ENCODE measurements around the gene TPH2.

Gene TPH2

GRCh38 chr12:71981149-71981548, 42.5 kb downstream of the TPH2 start:
- 90 to 97% methylated on average over 1 of the region's 1 CpG for WGBS, 2 experiments
- H3K36me3 ChIP-seq (ENCODE audit: control insufficient read depth, insufficient read depth, low read length), result no peaks in the 10 kb centered on the region
- no peaks in the 10 kb centered on the region for H3K9me3 ChIP-seq (ENCODE audit: control insufficient read depth, low read length)

GRCh38 chr12:71994715-71995114, 56.1 kb downstream of the TPH2 start:
- Histone ChIP-seq H3K27ac (ENCODE audit: insufficient read depth, low read depth, low read length, poor library complexity, severe bottlenecking) (no peak overlapping the region), H3K36me3 (ENCODE audit: control insufficient read depth, insufficient read depth, low read length) (no peaks in the 10 kb centered on the region), H3K9me3 (ENCODE audit: control insufficient read depth, low read length) (no peaks in the 10 kb centered on the region), H3K4me1 (ENCODE audit: control insufficient read depth, insufficient read depth, low read length) (no peaks in the 10 kb centered on the region), H3K4me3 (ENCODE audit: insufficient read depth, low read depth, low read length) (no peak overlapping the region), H3K27me3 (ENCODE audit: control insufficient read depth, insufficient read depth, low read length, poor library complexity, severe bottlenecking) (no peaks in the 10 kb centered on the region)
- 100% methylated on average over 1 to 2 of the region's 2 CpGs for WGBS, 2 experiments

More at GRCh38 chr12:71981149-71981548, 42.5 kb downstream of the TPH2 start:
- Histone ChIP-seq H3K27ac (ENCODE audit: insufficient read depth, low read depth, low read length, poor library complexity, severe bottlenecking) (no peak overlapping the region), H3K4me3 (ENCODE audit: insufficient read depth, low read depth, low read length) (no peak overlapping the region), H3K4me1 (ENCODE audit: control insufficient read depth, insufficient read depth, low read length) (no peaks in the 10 kb centered on the region), H3K27me3 (ENCODE audit: control insufficient read depth, insufficient read depth, low read length, poor library complexity, severe bottlenecking) (no peaks in the 10 kb centered on the region)

DNA sequence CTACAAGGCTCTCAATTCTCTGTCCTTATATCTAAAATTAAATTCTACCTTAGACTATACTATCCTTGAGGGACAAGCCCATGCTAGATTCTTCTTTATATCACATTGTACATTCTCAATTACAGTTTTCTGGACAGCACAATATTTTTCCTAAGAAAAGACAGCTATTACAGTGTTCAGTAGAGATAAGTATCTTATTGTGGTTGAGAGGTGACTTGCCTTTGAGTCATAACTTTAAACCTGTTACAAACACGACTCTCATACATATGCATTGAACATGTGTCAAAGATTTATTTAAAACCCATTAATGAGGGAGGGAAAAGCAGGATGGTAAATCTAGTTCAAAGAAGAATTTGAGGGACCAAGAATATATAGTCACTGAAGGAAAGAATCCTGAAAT, 61.1 kb downstream of the TPH2 start:
- H3K27me3 ChIP-seq (ENCODE audit: control insufficient read depth, insufficient read depth, low read length, poor library complexity, severe bottlenecking), result no peaks in the 10 kb centered on the region
- no CpG with 5 or more reads among the region's 1 CpG for WGBS, 2 experiments

DNA sequence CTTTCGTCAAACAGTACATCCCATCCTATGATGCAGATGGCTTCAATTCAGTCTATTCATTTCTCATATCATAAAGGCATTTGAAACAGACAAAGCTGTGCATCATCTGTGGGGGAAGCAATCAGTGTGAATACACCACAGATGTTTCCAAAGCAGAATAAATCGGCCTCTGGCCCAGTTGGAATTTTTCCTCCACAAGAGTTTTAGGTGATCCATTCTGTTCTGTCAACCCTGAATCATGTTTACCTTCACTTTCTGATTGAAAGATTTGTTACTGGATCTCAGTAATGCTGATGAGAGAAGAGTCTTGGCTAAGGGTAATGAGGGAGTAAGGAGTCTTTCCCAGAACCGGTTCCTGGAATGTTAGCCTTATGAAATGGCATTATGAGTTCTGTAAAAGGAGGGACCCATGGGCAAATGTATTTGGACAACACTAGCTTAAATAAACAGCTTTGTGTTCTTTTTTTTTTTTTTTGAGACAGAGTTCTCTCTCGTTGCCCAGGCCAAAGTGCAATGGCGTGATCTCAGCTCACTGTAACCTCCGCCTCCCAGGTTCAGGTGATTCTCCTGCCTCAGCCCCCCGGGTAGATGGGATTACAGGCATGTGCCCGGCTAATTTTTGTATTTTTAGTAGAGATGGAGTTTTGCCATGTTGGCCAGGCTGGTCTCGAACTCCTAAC, 62.5 kb downstream of the TPH2 start:
- 94 to 97% methylated on average over 9 of the region's 9 CpGs for WGBS, 2 experiments
- Histone ChIP-seq H3K27me3 (ENCODE audit: control insufficient read depth, insufficient read depth, low read length, poor library complexity, severe bottlenecking) (no peaks in the 10 kb centered on the region), H3K9me3 (ENCODE audit: control insufficient read depth, low read length) (no peaks in the 10 kb centered on the region), H3K4me1 (ENCODE audit: control insufficient read depth, insufficient read depth, low read length) (no peaks in the 10 kb centered on the region), H3K27ac (ENCODE audit: insufficient read depth, low read depth, low read length, poor library complexity, severe bottlenecking) (no peak overlapping the region), H3K4me3 (ENCODE audit: insufficient read depth, low read depth, low read length) (no peak overlapping the region), H3K36me3 (ENCODE audit: control insufficient read depth, insufficient read depth, low read length) (no peaks in the 10 kb centered on the region)

More for the DNA sequence above, 61.1 kb downstream of the TPH2 start:
- Histone ChIP-seq H3K9me3 (ENCODE audit: control insufficient read depth, low read length) (no peaks in the 10 kb centered on the region), H3K4me3 (ENCODE audit: insufficient read depth, low read depth, low read length) (no peak overlapping the region), H3K27ac (ENCODE audit: insufficient read depth, low read depth, low read length, poor library complexity, severe bottlenecking) (no peak overlapping the region), H3K4me1 (ENCODE audit: control insufficient read depth, insufficient read depth, low read length) (no peaks in the 10 kb centered on the region), H3K36me3 (ENCODE audit: control insufficient read depth, insufficient read depth, low read length) (no peaks in the 10 kb centered on the region)

- H3K4me1 ChIP-seq (ENCODE audit: control insufficient read depth, insufficient read depth, low read length), result no peaks in the 10 kb centered on the region
- no peak overlapping the region for H3K27ac ChIP-seq (ENCODE audit: insufficient read depth, low read depth, low read length, poor library complexity, severe bottlenecking)
- H3K36me3 ChIP-seq (ENCODE audit: control insufficient read depth, insufficient read depth, low read length), result no peaks in the 10 kb centered on the region
- no peaks in the 10 kb centered on the region for H3K27me3 ChIP-seq (ENCODE audit: control insufficient read depth, insufficient read depth, low read length, poor library complexity, severe bottlenecking)
- 86 to 96% methylated on average over 1 to 2 of the region's 2 CpGs for WGBS, 2 experiments
- H3K4me3 ChIP-seq (ENCODE audit: insufficient read depth, low read depth, low read length), result no peak overlapping the region
- H3K9me3 ChIP-seq (ENCODE audit: control insufficient read depth, low read length), result no peaks in the 10 kb centered on the region
Measured at GRCh38 chr12:72006766-72007165, 68.1 kb downstream of the TPH2 start.

DNA sequence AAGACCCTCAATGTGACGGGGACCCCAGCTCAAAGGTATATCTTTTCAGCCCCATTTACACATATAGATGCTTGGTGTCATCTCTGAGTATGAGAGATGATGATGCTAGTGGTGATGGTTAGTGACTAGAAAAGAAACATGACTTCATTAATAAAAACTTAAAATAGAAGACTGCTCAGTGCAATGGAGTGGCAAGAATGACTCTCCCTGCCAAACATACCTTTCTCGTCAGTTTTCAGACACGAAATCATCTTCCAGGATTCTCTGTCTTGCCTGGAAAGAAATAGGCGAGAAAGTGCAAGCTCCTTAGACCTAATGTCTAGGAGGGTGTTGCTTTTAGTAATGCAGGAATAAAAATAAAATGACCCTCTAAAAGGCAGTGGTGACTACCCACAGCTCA, 71.7 kb downstream of the TPH2 start:
- H3K27me3 ChIP-seq (ENCODE audit: control insufficient read depth, insufficient read depth, low read length, poor library complexity, severe bottlenecking), result no peaks in the 10 kb centered on the region
- no peaks in the 10 kb centered on the region for H3K36me3 ChIP-seq (ENCODE audit: control insufficient read depth, insufficient read depth, low read length)
- no peaks in the 10 kb centered on the region for H3K4me1 ChIP-seq (ENCODE audit: control insufficient read depth, insufficient read depth, low read length)
- 61 to 65% methylated on average over 3 of the region's 4 CpGs for WGBS, 2 experiments
- no peaks in the 10 kb centered on the region for H3K9me3 ChIP-seq (ENCODE audit: control insufficient read depth, low read length)
- H3K4me3 ChIP-seq (ENCODE audit: insufficient read depth, low read depth, low read length), result no peak overlapping the region
- no peak overlapping the region for H3K27ac ChIP-seq (ENCODE audit: insufficient read depth, low read depth, low read length, poor library complexity, severe bottlenecking)

DNA sequence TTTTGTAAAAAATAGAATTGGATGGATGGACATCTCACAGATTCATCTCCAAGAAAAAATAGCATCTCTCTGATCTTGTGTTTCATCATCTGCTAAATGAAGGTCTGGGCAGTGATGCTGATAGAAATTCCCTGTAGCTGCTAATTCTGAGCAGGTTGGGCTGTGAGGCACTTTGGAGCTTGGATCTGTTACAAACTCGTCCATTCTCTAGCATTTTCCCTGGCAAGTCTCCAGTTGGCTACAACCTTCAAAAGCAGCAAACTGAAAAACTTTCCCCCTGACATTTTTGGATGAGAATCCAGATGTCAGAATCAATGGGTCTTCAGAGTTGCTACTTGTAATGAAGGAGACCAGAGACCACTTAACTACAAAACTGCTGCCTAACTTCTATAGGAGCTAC, 72.7 kb downstream of the TPH2 start:
- Histone ChIP-seq H3K4me3 (ENCODE audit: insufficient read depth, low read depth, low read length) (no peak overlapping the region), H3K27ac (ENCODE audit: insufficient read depth, low read depth, low read length, poor library complexity, severe bottlenecking) (no peak overlapping the region), H3K27me3 (ENCODE audit: control insufficient read depth, insufficient read depth, low read length, poor library complexity, severe bottlenecking) (no peaks in the 10 kb centered on the region), H3K36me3 (ENCODE audit: control insufficient read depth, insufficient read depth, low read length) (no peaks in the 10 kb centered on the region), H3K9me3 (ENCODE audit: control insufficient read depth, low read length) (no peaks in the 10 kb centered on the region), H3K4me1 (ENCODE audit: control insufficient read depth, insufficient read depth, low read length) (no peaks in the 10 kb centered on the region)
- WGBS, 2 experiments, result 82 to 95% methylated on average over 1 of the region's 1 CpG

- WGBS, 2 experiments, result 70 to 72% methylated on average over 4 of the region's 4 CpGs
- no peak overlapping the region for H3K27ac ChIP-seq (ENCODE audit: insufficient read depth, low read depth, low read length, poor library complexity, severe bottlenecking)
- no peak overlapping the region for H3K4me3 ChIP-seq (ENCODE audit: insufficient read depth, low read depth, low read length)
- H3K4me1 ChIP-seq (ENCODE audit: control insufficient read depth, insufficient read depth, low read length), result no peaks in the 10 kb centered on the region
- H3K9me3 ChIP-seq (ENCODE audit: control insufficient read depth, low read length), result no peaks in the 10 kb centered on the region
- no peaks in the 10 kb centered on the region for H3K36me3 ChIP-seq (ENCODE audit: control insufficient read depth, insufficient read depth, low read length)
- H3K27me3 ChIP-seq (ENCODE audit: control insufficient read depth, insufficient read depth, low read length, poor library complexity, severe bottlenecking), result no peaks in the 10 kb centered on the region
Measured at GRCh38 chr12:72012874-72013273, 74.2 kb downstream of the TPH2 start.

- Histone ChIP-seq H3K9me3 (ENCODE audit: control insufficient read depth, low read length) (no peaks in the 10 kb centered on the region), H3K27ac (ENCODE audit: insufficient read depth, low read depth, low read length, poor library complexity, severe bottlenecking) (no peak overlapping the region), H3K27me3 (ENCODE audit: control insufficient read depth, insufficient read depth, low read length, poor library complexity, severe bottlenecking) (no peaks in the 10 kb centered on the region), H3K4me3 (ENCODE audit: insufficient read depth, low read depth, low read length) (no peak overlapping the region), H3K4me1 (ENCODE audit: control insufficient read depth, insufficient read depth, low read length) (no peaks in the 10 kb centered on the region), H3K36me3 (ENCODE audit: control insufficient read depth, insufficient read depth, low read length) (no peaks in the 10 kb centered on the region)
- WGBS, 2 experiments, result 100% methylated on average over 1 of the region's 1 CpG; no CpG with 5 or more reads in 1 of the 2 experiments
Measured at GRCh38 chr12:72015895-72016294, 77.2 kb downstream of the TPH2 start.

GRCh38 chr12:72017054-72017651, 78.5 kb downstream of the TPH2 start:
- H3K36me3 ChIP-seq (ENCODE audit: control insufficient read depth, insufficient read depth, low read length), result no peaks in the 10 kb centered on the region
- no peaks in the 10 kb centered on the region for H3K4me1 ChIP-seq (ENCODE audit: control insufficient read depth, insufficient read depth, low read length)
- no peak overlapping the region for H3K4me3 ChIP-seq (ENCODE audit: insufficient read depth, low read depth, low read length)
- H3K9me3 ChIP-seq (ENCODE audit: control insufficient read depth, low read length), result no peaks in the 10 kb centered on the region
- no peak overlapping the region for H3K27ac ChIP-seq (ENCODE audit: insufficient read depth, low read depth, low read length, poor library complexity, severe bottlenecking)
- WGBS, 2 experiments, result 2% methylated on average over 6 of the region's 6 CpGs
- no peaks in the 10 kb centered on the region for H3K27me3 ChIP-seq (ENCODE audit: control insufficient read depth, insufficient read depth, low read length, poor library complexity, severe bottlenecking)

All from ectodermal cell (in vitro differentiated cells).